ENCODE data around the gene E2F4.

GRCh38 chr16:67150833-67151396 is 41.0 kb upstream of the E2F4 start, which contains the start of gene B3GNT9:
- peak in 1 of 7 experiments; percentile 13 for TF ChIP-seq CTCF (IDR thresholded peaks at IDR 0.05)
- TF ChIP-seq EP300 (IDR thresholded peaks at IDR 0.05), result no peak
- TF ChIP-seq POLR2A (IDR thresholded peaks at IDR 0.05), result no peak
- peak in 2 of 3 donors; percentile 6 to 21 for TF ChIP-seq POLR2AphosphoS5 (IDR thresholded peaks at IDR 0.05)

Measured in stomach (tissue), 4 donors.